ENCODE measurements around the gene FTSJ3.

- no peak for TF ChIP-seq ZNF146 (tag by site-specific recombination; IDR thresholded peaks at IDR 0.05)
- no peak for TF ChIP-seq GLIS2 (tag by site-specific recombination; IDR thresholded peaks at IDR 0.05)
These were observed 41.9 kb downstream of the FTSJ3 start for GRCh38 chr17:63785556-63785955.

Measured in HEK293 (cell line).